COLO829 (cell line): ENCODE measurements around the gene CCDC88C.
A peak's percentile ranks its signal among the peaks of the same experiment; 100 is the strongest.

Source experiments
- DNase-seq: peaks from one replicate; pipeline ENCODE4 v3.0.0; 2012; ENCODE audit warnings: low spot score

Gene CCDC88C

GRCh38 chr14:91326514-91327249 lies 90.9 kb downstream of the CCDC88C start:
- DNase-seq, result no peak

- DNase-seq, result no peak
Measured at GRCh38 chr14:91324606-91325575, 92.7 kb downstream of the CCDC88C start.

GRCh38 chr14:91323671-91324605 lies 93.7 kb downstream of the CCDC88C start:
- DNase-seq, result peak; percentile 40

GRCh38 chr14:91323031-91323430 lies 94.6 kb downstream of the CCDC88C start:
- no peak for DNase-seq

GRCh38 chr14:91322623-91323022 lies 95.0 kb downstream of the CCDC88C start:
- no peak for DNase-seq

- no peak for DNase-seq
Measured at GRCh38 chr14:91321131-91321530, 96.5 kb downstream of the CCDC88C start.

GRCh38 chr14:91320266-91320665 lies 97.4 kb downstream of the CCDC88C start:
- DNase-seq, result no peak

GRCh38 chr14:91318911-91319310 lies 98.7 kb downstream of the CCDC88C start:
- DNase-seq, result no peak

- DNase-seq, result no peak
Measured at GRCh38 chr14:91317381-91318308, 100.0 kb downstream of the CCDC88C start.

GRCh38 chr14:91316761-91317160 lies 100.9 kb downstream of the CCDC88C start:
- no peak for DNase-seq

- DNase-seq, result no peak
Measured at GRCh38 chr14:91315844-91316267, 101.8 kb downstream of the CCDC88C start.

- DNase-seq, result no peak
Measured at GRCh38 chr14:91313852-91314251, 103.8 kb downstream of the CCDC88C start.

GRCh38 chr14:91313154-91313850 lies 104.3 kb downstream of the CCDC88C start:
- no peak for DNase-seq

- no peak for DNase-seq
Measured at GRCh38 chr14:91311284-91311662, 106.3 kb downstream of the CCDC88C start.

- no peak for DNase-seq
Measured at GRCh38 chr14:91310606-91311283, 106.9 kb downstream of the CCDC88C start.

GRCh38 chr14:91309756-91310280 lies 107.8 kb downstream of the CCDC88C start:
- no peak for DNase-seq

- no peak for DNase-seq
Measured at GRCh38 chr14:91308337-91308736, 109.3 kb downstream of the CCDC88C start.

- no peak for DNase-seq
Measured at GRCh38 chr14:91307652-91308051, 110.0 kb downstream of the CCDC88C start.

- DNase-seq, result no peak
Measured at GRCh38 chr14:91307046-91307445, 110.6 kb downstream of the CCDC88C start.
